K562 (cell line): ENCODE results near the gene PSAT1. TPM values are rescaled to one million over a fixed set of nuclear protein-coding genes. Genes with fewer than 3 reads are reported as not detected.
A peak's percentile ranks its signal among the peaks of the same experiment; 100 is the strongest.

Source experiments
- ATAC-seq: fragments of 200-7000 bp; cut with Tn5 transposase; 3 replicates; pipeline ENCODE4 v1.9.1; 2020; ENCODE audit warnings: moderate library complexity
- BruUV-seq: library from RNA; stranded (reverse); fragments of 400-500 nt; replicated peaks from 2 replicates; lab custom pipeline; 2021; lab: Mats Ljungman, UMichigan
- CTCF ChIA-PET: fragments of 300-600 bp; formaldehyde crosslinking; extraction: SDS; loops from one replicate; lab custom pipeline; 2021; ENCODE audit warnings: low intra/inter-chr PET ratio; lab: Yijun Ruan, JAX
- POLR2A ChIA-PET: fragments of 300-600, 350-650 bp; sonication (Branson Sonifier 250); formaldehyde crosslinking; extraction: SDS; loops from one replicate; lab custom pipeline; 2021; ENCODE audit warnings: antibody characterized with exemption, inconsistent platforms; lab: Yijun Ruan, JAX
- DNase-seq, 4 experiments: peaks; one replicate each; pipeline versions ENCODE4 v3.0.0 to v3.0.0-alpha.2; 2011 to 2018; ENCODE audit warnings: low spot score in 3 of 4, mixed read lengths in 3 of 4; ENCODE audit errors: extremely low read depth in 1 of 4
- FAIRE-seq: peaks from 2 replicates; lab custom pipeline; 2011; peaks lifted over from hg19 to GRCh38; lab: Jason Lieb, UNC
- H2AFZ ChIP-seq: 2 replicates; pipeline ENCODE4 v1.6.0; 2011; ENCODE audit warnings: low read depth, low read length, control low read depth, inconsistent platforms
- H3K27ac ChIP-seq: fragments of 200-600 bp; 3 replicates; pipeline ENCODE4 v1.8.0; 2011; ENCODE audit warnings: low read depth, mild to moderate bottlenecking, control low read depth, inconsistent platforms, low read length, moderate library complexity, mixed read lengths; ENCODE audit errors: extremely low read depth
- H3K27me3 ChIP-seq, 2 experiments: fragments of 300-600 bp in 1 of 2; 2 replicates in 1 of 2; 3 replicates in 1 of 2; pipeline versions ENCODE4 v1.6.0 to v1.8.0; 2011; ENCODE audit warnings: inconsistent platforms in 2 of 2, low read length in 2 of 2, mild to moderate bottlenecking in 1 of 2, mixed read lengths in 1 of 2, moderate library complexity in 1 of 2; ENCODE audit not compliant: control insufficient read depth in 2 of 2, insufficient read depth in 2 of 2
- H3K36me3 ChIP-seq: fragments of 300-600 bp; 3 replicates; pipeline ENCODE4 v1.8.0; 2011; ENCODE audit warnings: mild to moderate bottlenecking, low read length, inconsistent platforms; ENCODE audit not compliant: control insufficient read depth, insufficient read depth
- H3K4me1 ChIP-seq, 2 experiments: fragments of 200-600 bp in 1 of 2; replicated peaks in 1 of 2; 2 replicates in 1 of 2; 3 replicates in 1 of 2; pipeline versions ENCODE4 v1.5.1 to v1.8.0; 2011; ENCODE audit warnings: inconsistent platforms in 2 of 2, low read length in 2 of 2, mild to moderate bottlenecking in 1 of 2, mixed read lengths in 1 of 2, moderate library complexity in 1 of 2; ENCODE audit not compliant: control insufficient read depth in 2 of 2, insufficient read depth in 2 of 2
- H3K4me2 ChIP-seq: 2 replicates; pipeline ENCODE4 v1.6.1; 2011; ENCODE audit warnings: low read length, control low read depth, inconsistent platforms, mixed read lengths; ENCODE audit not compliant: insufficient read depth
- H3K4me3 ChIP-seq: fragments of 200-600 bp; sonication (generic), shearing (Covaris generic); 2 replicates; pipeline ENCODE4 v1.5.1; 2016; ENCODE audit warnings: control low read depth, inconsistent platforms
- H3K79me2 ChIP-seq: fragments of 200-600 bp; 3 replicates; pipeline ENCODE4 v1.8.0; 2011; ENCODE audit warnings: low read length, inconsistent platforms; ENCODE audit not compliant: control insufficient read depth, insufficient read depth
- H3K9ac ChIP-seq, 2 experiments: 2 replicates each; pipeline versions ENCODE4 v1.6.0 to v1.6.1; 2011; ENCODE audit warnings: low read depth in 2 of 2, low read length in 2 of 2, control low read depth in 1 of 2, inconsistent platforms in 1 of 2, mild to moderate bottlenecking in 1 of 2, mixed read lengths in 1 of 2; ENCODE audit not compliant: insufficient read depth in 1 of 2
- H3K9me1 ChIP-seq: one replicate; pipeline ENCODE4 v1.6.0; 2011; ENCODE audit warnings: inconsistent platforms, mild to moderate bottlenecking, low read length, moderate library complexity; ENCODE audit not compliant: control insufficient read depth, insufficient read depth
- H3K9me3 ChIP-seq: replicated peaks from 2 replicates; pipeline ENCODE4 v1.5.1; 2011; ENCODE audit warnings: low read depth, low read length, inconsistent platforms; ENCODE audit not compliant: control insufficient read depth, insufficient read depth
- H4K20me1 ChIP-seq: replicated peaks from 2 replicates; pipeline ENCODE4 v1.6.1; 2011; ENCODE audit warnings: low read length, inconsistent platforms, mixed read lengths; ENCODE audit not compliant: control insufficient read depth, insufficient read depth
- MAFG ChIP-seq: fragments of 450-650 bp; conservative IDR thresholded peaks from 2 replicates; pipeline ENCODE4 v1.6.1; 2016; ENCODE audit warnings: missing genetic modification characterization, missing compliant biosample characterization
- NFRKB ChIP-seq: fragments of 450-650 bp; IDR thresholded peaks from 2 replicates; pipeline ENCODE4 v1.6.1; 2016; ENCODE audit warnings: low read depth
- PPARD ChIP-seq: fragments of 250-450 bp; sonication (Bioruptor Pico); IDR thresholded peaks from 2 replicates; pipeline ENCODE4 v1.8.0; 2022; ENCODE audit warnings: inconsistent platforms, mild to moderate bottlenecking, moderate library complexity
- RBM15 ChIP-seq: fragments of 200-400 bp; formaldehyde crosslinking; IDR thresholded peaks from 2 replicates; pipeline ENCODE4 v1.6.1; 2018; ENCODE audit warnings: mild to moderate bottlenecking, low read length, moderate library complexity; ENCODE audit not compliant: insufficient read depth
- ZFP30 ChIP-seq: fragments of 250-450 bp; sonication (Bioruptor Pico); IDR thresholded peaks from 2 replicates; pipeline ENCODE4 v1.8.0; 2022; ENCODE audit warnings: moderate library complexity, mild to moderate bottlenecking, inconsistent platforms, borderline replicate concordance
- ZNF316 ChIP-seq: fragments of 450-650 bp; IDR thresholded peaks from 2 replicates; pipeline ENCODE4 v1.6.1; 2016
- WGBS: fragments of 100-300 bp; shearing (Covaris generic); methylation state at CpG from one replicate; pipeline ENCODE4 v1.1.6; 2016; ENCODE audit warnings: low coverage, mixed read lengths; ENCODE audit not compliant: insufficient coverage; ENCODE audit errors: missing lambda C conversion rate; 5-methylcytosine and 5-hydroxymethylcytosine counted together
- in situ Hi-C: fragments of 300-500 bp; cut with MboI; formaldehyde crosslinking; loops from 4 replicates; pipeline ENCODE4 v1.15.0; 2018; ENCODE audit warnings: inconsistent platforms, mixed read lengths
- intact Hi-C: fragments of 100-400 bp; cut with micrococcal nuclease; formaldehyde crosslinking; loops from 2 replicates; pipeline ENCODE4 v1.14.2; 2022
- polyA plus RNA-seq, 8 experiments: library from polyadenylated mRNA; depleted of rRNA in 4 of 8; stranded (reverse) in 5 of 8; unstranded in 3 of 8; fragments of >200 nt; fragmentation: Nextera tagmentation in 2 of 8; fragmentation: Illumina TruSeq in 1 of 8; extraction: Ambion mirVana in 2 of 8; extraction: Trizol in 1 of 8; gene quantifications; 2 replicates each; pipeline versions ENCODE4 v1.2.1 to v1.2.3, GENCODE V29; 2011 to 2014; ENCODE audit warnings: inconsistent platforms in 1 of 8, missing spikeins in 1 of 8
- total RNA-seq, 7 experiments: library from RNA; depleted of rRNA in 6 of 7; stranded (reverse); fragments of >200 nt in 6 of 7; fragmentation: Illumina TruSeq in 2 of 7; extraction: Trizol in 2 of 7; gene quantifications; 2 replicates each; pipeline versions ENCODE4 v1.2.1 to v1.2.3, GENCODE V29; 2011 to 2021; ENCODE audit warnings: low replicate concordance in 1 of 7
- TF ChIP-seq, protein P1 (sequence below): IDR thresholded peaks from 3 replicates; pipeline ENCODE4 v1.6.1; 2011; ENCODE audit warnings: borderline replicate concordance, mild to moderate bottlenecking; ENCODE audit not compliant: insufficient read length, insufficient read depth
- TF ChIP-seq, protein P2 (sequence below): fragments of 450-650 bp; formaldehyde crosslinking; IDR thresholded peaks from 2 replicates; pipeline ENCODE4 v1.4.0; 2020; ENCODE audit warnings: mild to moderate bottlenecking, moderate library complexity

PSAT1 gene
- total and polyA plus RNA-seq, 9 of the 15 experiments (the other 6 are each of a cell fraction or from before 2014, with no cell fraction given) = 29.7 to 151 (median 98.3) TPM

DNA sequence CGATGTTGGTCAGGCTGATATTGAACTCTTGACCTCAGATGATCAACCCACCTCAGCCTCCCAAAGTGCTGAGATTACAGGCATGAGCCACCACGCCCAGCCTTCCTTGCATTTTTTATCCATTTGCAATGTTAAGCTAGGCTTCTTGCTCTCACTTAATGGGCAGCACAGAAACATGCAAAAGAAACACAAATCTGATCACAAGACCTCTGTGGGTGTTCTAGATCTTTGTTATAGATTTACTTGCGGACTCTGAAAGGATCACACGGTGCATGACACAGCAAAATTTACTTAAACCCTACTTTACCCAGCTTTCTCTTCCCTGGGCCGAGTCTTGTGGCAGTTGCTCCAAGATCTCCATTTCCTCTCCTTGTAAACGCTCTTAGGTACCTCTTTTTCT is 71.3 kb downstream of the PSAT1 start (continued):
- TF ChIP-seq, protein P1, sequence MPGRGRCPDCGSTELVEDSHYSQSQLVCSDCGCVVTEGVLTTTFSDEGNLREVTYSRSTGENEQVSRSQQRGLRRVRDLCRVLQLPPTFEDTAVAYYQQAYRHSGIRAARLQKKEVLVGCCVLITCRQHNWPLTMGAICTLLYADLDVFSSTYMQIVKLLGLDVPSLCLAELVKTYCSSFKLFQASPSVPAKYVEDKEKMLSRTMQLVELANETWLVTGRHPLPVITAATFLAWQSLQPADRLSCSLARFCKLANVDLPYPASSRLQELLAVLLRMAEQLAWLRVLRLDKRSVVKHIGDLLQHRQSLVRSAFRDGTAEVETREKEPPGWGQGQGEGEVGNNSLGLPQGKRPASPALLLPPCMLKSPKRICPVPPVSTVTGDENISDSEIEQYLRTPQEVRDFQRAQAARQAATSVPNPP = no peak
- TF ChIP-seq MAFG = peak; percentile 90
- no peak for TF ChIP-seq RBM15
- TF ChIP-seq ZNF316 = peak; percentile 55
- TF ChIP-seq ZFP30 (CRISPR knock-in tag) = no peak
- no peak for TF ChIP-seq NFRKB

DNA sequence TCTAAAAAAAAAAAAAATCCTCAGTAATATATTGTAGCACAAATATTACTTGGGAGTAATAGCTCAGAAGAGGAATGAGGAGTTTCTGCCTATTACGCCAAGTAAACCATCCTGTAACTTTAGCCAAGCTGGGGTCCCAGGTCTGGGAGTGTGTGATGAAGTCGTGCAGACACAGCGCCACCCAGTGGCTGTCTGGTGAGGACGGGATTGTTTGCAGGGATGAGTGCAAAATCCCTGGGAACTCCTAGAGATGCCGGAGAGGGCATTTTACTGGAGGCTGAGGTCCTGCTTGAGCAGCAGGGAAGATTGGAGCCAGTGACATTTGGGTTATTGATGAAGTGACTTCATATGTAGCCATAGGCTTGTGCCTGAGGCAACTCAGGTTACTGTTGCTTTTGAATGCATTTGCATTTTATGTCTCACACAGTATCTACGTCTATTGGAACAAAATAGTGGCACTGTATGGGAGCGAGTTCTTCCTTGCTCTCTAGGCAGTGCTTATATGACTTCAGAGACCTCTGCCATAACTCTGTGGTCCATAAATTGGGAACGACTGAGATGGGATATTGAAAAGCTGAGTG is 72.8 kb downstream of the PSAT1 start:
- Histone ChIP-seq H2AFZ (no peak overlapping the region), H4K20me1 (no peaks in the 10 kb centered on the region), H3K27me3 (peaks cover 2 to 11% of the 10 kb centered on the region in 2 experiments; a peak in 3 of 5 replicates), H3K9me3 (no peaks in the 10 kb centered on the region), H3K9ac (no peak overlapping the region), H3K9me1 (no peaks in the 10 kb centered on the region), H3K4me1 (no peaks in the 10 kb centered on the region; a peak in 2 of 5 replicates), H3K27ac (no peak overlapping the region), H3K4me3 (no peak overlapping the region), H3K79me2 (no peaks in the 10 kb centered on the region), H3K4me2 (no peak overlapping the region), H3K36me3 (no peaks in the 10 kb centered on the region)
- in situ Hi-C loops (loop anchor here (25.0 kb wide), 1 partner anchor 932 kb away; no protein-coding TSS in a partner anchor), intact Hi-C loops (loop anchor here (1.0 to 10.0 kb wide), 2 partner anchors 108 to 245 kb away; no protein-coding TSS in a partner anchor)
- ChIA-PET POLR2A (interaction anchor here (0.7 kb wide), 1 partner anchor 12 kb away, joined by 3 read pairs; no protein-coding TSS in a partner anchor), CTCF (interaction anchor here (0.6 kb wide), 1 partner anchor 332 kb away, joined by 3 read pairs; no protein-coding TSS in a partner anchor)
- FAIRE-seq (peak; percentile 82), ATAC-seq (peak; percentile 98), DNase-seq (peak; percentile 55 to 73 (median 62))
- WGBS = 0% methylated on average over 7 of the region's 8 CpGs
- BruUV-seq = no TSS peak
- TF ChIP-seq, protein P2, sequence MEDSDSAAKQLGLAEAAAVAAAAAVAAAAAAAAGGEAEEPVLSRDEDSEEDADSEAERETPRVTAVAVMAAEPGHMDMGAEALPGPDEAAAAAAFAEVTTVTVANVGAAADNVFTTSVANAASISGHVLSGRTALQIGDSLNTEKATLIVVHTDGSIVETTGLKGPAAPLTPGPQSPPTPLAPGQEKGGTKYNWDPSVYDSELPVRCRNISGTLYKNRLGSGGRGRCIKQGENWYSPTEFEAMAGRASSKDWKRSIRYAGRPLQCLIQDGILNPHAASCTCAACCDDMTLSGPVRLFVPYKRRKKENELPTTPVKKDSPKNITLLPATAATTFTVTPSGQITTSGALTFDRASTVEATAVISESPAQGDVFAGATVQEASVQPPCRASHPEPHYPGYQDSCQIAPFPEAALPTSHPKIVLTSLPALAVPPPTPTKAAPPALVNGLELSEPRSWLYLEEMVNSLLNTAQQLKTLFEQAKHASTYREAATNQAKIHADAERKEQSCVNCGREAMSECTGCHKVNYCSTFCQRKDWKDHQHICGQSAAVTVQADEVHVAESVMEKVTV (CRISPR knock-in tag) = 0 out of 2 replicates have a peak, but pooled peaks have one; percentile 31
- TF ChIP-seq PPARD (CRISPR knock-in tag) = no peak
